GM19463 (cell line): ENCODE measurements around the gene ARHGAP22.

Experiments used
- ATAC-seq: cut with Tn5 transposase; IDR thresholded peaks from one replicate; pipeline ENCODE4 v1.9.1; 2021; ENCODE audit warnings: mild to moderate bottlenecking, moderate library complexity; ENCODE audit not compliant: unreplicated experiment

Gene ARHGAP22

DNA sequence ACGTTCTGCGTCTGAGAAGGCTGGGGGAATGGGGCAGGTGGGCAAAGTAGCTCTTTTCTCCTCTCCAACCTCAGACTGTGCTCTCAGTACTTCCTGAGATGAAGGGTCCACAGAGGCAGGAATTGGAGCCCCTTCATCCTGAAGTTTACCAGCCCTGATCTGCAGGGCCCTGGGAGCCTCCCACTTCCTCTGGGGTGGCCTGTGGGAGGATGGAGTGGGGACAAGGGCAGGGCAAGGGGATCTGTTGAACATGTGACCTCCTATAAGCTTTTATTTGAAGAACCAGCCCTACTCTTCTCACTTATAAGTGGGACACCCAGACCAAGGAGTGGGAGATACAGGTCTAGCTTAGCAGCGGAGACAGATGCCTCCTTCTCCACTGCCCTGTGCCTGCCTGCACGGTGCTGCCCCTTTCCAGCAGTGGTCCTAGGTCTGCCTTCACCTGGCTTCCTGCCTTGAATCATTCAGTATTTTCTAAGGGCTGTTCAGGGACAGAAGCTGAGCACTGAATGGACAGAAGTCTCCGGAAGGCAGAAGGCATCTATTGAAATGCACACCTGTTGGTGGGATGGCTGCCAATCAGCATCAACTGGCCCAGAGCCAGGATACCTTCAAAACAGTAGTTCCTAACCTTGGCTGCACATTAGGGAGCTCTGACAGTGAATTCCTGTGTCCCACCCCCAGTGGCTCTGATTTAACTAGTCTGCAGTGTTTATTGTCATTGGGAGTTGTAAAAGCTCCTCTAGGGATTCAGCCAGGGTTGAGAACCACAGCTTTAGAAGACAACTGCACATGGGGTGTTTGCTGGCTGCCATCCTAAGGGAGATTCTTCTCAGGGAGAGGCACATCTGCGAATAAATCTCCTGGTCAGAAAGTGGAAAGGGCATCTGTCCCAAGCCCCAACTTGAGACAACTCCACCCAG is 2.7 kb upstream of the ARHGAP22 start:
- no peak for ATAC-seq

- ATAC-seq = no peak
These were observed 1.9 kb upstream of the ARHGAP22 start for GRCh38 chr10:48606530-48607355.

DNA sequence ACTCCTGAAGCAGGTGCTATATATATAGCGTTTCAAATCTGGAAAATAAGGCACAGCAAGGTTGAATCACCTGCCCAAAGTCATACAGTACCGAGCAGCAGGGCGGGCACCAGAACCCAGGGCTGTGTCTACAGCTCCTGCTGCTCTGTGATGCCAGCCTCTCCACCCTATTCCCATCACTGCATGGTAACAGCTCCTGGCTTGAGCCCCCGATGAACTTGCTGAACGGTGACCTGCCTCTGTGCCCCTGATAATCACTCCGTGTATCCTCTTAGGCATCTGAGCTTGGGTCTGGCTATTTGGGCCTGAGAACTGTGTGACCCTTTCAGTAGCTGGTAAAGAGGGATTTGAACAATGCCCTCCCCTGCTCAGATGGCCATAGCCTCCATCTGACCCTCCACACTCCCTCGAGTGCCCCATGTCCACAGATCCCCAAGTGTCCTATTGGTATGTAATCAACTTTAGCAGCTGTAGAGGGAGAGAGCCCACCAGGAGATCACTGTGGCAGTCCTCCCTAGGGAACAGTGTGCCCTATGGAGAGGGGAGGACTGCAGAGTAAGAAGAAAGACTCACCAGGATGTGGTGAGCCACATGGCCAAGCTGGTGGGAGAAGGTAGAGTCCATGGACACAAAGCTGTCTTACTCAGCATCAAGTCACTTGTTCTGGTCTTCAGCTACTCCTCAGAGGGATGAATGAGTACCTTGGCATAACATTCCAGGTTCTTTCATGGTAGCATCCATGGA is 1.1 kb upstream of the ARHGAP22 start:
- no peak for ATAC-seq

GRCh38 chr10:48604039-48604990 is 558 bp downstream of the ARHGAP22 start:
- peak; percentile 4 for ATAC-seq

GRCh38 chr10:48603421-48604038 is 1.3 kb downstream of the ARHGAP22 start:
- no peak for ATAC-seq

DNA sequence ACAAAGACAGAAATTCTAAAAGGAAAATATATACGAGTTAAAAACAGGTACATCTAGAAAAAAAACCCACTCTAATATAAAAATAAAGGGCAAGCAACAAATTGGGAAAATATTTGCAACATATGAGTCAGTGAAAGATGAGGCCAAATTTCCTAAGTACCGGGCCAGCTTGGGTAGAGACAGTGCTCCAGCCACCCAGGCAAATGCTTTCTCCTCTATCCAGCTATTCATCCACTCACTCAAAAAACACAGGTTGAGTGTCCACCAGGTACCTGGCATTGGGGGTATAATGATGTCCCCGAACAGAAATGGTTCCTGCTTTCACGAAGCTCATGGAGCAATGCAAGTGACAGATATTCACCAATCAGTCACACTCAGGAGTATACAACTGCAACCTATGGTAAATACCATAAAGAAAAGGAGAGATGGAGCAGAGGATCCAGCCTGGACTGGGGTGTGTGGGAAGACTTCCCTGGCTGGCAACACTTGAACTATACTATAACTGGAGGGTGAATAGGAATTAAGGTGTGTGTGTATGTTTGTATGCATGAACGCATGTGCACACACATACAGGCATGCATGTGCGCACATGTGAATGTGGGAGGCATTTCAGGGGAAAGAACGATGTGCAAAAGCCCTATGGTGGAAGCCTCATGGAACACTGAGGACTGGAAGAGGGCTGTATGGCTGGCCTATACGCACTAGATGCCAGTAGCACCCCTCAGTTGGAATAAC is 2.3 kb downstream of the ARHGAP22 start:
- ATAC-seq = no peak

- ATAC-seq = no peak
These were observed 3.1 kb downstream of the ARHGAP22 start for GRCh38 chr10:48601789-48602188.

DNA sequence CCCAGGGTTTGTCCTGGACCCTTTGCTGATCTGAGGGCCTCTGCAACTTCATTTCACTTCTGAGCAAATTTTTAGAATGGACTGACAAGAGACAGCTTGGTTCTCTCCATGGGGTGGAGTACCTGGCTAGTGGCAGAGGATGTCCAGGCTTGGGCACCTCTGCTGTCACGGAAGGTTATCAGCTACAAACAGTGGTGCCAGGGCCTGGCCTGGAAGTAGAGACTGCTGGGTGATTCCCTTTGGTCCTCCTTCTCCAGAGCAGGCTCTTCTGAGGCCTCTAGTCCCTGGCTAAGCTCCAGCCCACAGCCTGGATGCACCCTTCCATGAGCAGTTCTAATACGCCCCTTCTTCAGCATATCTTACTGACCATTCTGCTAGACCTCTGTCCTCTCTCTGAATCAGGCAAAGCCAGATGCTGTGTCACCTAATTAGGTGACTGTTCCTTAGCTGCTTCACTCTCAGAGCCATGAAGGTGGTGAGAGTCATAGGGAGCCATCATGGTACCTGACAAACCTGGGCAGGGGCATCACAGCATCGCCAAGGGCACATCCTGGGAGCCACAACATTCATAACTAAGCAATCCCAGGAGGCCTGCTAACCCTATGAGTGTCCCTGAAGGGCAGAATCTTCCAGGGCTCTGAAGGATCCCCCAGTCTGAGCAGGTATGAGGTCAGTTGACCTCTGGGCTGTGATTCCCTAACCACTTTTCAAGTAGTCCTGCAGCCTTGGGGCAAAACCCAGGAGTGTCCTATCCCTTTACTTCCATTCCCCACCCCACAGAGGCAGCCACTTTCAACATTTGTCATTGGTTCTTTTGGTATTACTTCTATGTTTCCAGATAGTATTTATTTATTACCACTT is 4.0 kb downstream of the ARHGAP22 start:
- ATAC-seq = no peak

DNA sequence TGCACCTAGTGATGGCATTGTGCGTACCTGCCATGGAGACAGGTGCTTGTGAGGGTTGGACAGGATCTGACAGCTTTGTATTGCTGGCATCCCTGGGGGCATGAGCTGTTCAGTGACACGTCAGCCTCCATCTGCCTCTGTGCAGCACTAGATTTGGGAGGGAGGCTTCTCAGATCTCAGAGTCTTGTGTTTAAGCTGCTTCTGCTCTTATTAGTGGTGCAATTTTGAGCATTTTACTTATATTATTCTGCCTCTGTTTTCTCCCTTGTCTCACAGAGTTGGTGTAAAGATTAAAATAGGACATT is 5.1 kb downstream of the ARHGAP22 start:
- no peak for ATAC-seq

GRCh38 chr10:48598936-48599829 is 5.7 kb downstream of the ARHGAP22 start:
- no peak for ATAC-seq

- no peak for ATAC-seq
These were observed 6.5 kb downstream of the ARHGAP22 start for GRCh38 chr10:48598243-48598935.

DNA sequence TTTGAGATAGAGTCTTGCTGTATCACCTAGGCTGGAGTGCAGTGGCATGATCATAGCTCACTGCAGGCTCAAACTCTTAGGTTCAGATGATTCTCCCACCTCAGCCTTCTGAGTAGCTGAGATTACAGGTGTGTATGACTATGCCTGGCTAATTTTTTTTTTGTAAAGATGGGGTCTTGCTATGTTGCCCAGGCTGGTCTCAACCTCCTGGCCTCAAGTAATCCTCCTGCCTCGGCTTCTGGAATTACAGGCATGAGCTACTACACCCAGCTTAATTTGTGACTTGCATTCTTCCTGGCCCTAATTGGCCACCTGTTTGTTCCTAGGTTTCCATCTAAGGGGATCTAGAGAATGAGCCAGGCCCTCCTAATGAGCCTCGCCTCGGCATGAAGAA is 9.3 kb downstream of the ARHGAP22 start:
- ATAC-seq = no peak

DNA sequence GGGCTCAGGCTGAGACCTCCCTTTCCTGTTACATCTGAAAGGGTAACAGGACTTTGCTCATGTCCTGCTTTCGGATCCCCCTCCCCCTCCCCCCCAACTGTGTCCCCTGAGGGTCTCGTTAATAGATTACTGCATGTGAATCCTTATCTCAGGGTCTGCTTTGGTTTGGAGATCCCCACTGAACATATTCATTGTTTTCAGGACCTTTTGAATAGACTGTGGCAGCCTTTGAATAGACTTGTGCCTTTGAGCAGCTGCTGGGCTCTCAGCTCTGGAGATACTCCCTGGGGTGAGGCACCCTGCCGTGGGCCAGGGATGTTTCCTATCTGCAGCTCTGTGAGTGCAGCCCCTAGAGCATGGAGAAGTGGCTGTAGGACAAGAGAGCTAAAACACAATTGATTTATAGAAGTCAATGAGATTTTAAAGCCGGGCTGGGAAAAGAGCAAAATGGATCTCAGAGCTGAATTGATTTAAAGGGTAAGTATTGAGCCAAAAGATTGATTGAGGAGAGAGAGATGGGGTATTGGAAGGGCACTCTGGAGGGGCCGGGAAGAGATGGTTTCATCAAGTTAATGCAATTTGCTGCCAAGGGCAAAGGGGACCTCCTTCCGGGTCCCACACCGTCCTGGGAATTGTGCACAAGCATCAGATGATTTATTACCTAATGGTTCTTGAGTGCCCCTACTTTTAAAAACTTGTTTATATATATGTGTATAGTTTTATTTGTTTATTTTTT is 9.9 kb downstream of the ARHGAP22 start:
- ATAC-seq = no peak

- no peak for ATAC-seq
These were observed 10.5 kb downstream of the ARHGAP22 start for GRCh38 chr10:48594371-48594770.

DNA sequence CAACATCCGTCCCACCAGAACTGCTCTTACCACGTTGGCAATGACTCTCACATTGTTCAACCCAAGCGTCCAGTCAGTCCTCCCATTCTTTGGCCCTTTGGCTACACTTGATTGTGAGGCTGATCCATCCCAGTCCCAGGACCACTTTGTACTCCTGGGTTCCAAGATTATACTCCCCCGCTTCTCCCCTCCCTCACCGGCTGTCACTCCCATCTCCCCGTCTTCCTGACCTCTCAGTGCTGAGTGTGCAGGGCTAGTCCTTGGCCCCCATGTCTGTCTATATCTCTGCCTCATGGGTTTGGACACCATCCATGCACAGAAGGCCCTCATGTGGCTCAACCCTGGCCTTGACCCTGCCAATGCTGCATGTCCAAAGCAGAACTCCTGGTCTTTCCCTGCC is 12.5 kb downstream of the ARHGAP22 start:
- ATAC-seq = no peak

DNA sequence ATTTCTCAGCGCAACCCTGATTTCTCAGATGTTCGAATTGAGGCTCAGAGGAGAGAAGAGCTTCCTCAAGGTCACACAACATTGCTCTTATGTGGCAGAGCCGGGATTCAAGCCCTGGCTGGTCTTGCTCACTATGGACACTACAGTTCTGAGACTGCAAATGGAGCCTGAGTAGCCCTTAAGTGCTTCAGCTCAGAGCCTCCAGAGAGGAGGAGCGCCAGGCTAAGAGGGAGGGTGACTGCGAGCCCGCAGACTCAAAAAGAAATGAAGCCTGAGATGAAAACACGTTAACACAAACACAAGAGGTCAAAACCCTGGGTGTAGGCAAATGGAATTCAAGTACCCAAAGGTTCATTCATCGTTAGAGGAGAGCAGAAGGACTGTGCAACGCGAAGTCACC is 13.9 kb downstream of the ARHGAP22 start:
- no peak for ATAC-seq
